ENCODE results near the gene KLK15.

- TF ChIP-seq POLR2A (IDR thresholded peaks at IDR 0.05), result no peak
- TF ChIP-seq CTCF (IDR thresholded peaks at IDR 0.05), result no peak
These were observed 3.3 kb upstream of the KLK15 start for GRCh38 chr19:50836543-50837195.

Measured in transverse colon (tissue), 3 donors.